ENCODE results near the gene PIP4P1. TPM values are rescaled to one million over a fixed set of nuclear protein-coding genes. Genes with fewer than 3 reads are reported as not detected.
"Not testable (repeated sequence)": the region's sequence is repeated elsewhere in the genome, so short reads cannot be mapped to it uniquely, and the experiment has no call there.

Gene PIP4P1
- total and polyA plus RNA-seq, 2 of the 8 experiments (the other 6 are each of a cell fraction or from before 2014, with no cell fraction given) = 29.5 to 60.0 TPM

DNA sequence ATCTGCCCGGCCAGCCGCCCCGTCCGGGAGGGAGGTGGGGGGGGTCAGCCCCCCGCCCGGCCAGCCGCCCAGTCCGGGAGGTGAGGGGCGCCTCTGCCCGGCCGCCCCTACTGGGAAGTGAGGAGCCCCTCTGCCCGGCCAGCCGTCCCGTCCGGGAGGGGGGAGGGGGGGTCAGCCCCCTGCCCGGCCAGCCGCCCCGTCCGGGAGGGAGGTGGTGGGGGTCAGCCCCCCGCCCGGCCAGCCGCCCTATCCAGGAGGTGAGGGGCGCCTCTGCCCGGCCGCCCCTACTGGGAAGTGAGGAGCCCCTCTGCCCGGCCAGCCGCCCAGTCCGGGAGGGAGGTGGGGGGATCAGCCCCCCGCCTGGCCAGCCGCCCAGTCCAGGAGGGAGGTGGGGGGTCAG lies 45.0 kb upstream of the PIP4P1 start:
- H4K20me1 ChIP-seq (replicated peaks in 1 of 2; ENCODE audit: control insufficient read depth in 1 of 2, insufficient read depth in 2 of 2, low read length in 2 of 2); H3K4me1 ChIP-seq (replicated peaks in 1 of 4; ENCODE audit: control insufficient read depth in 3 of 4, insufficient read depth in 4 of 4, low read length in 3 of 4); H4K5ac ChIP-seq (ENCODE audit: insufficient read length, low read depth, low read length); H3K14ac ChIP-seq (ENCODE audit: insufficient read length); H3K79me2 ChIP-seq (ENCODE audit: control insufficient read depth in 1 of 2, insufficient read depth in 2 of 2, low read length in 2 of 2); H3K27me3 ChIP-seq (replicated peaks in 1 of 4; ENCODE audit: control insufficient read depth in 3 of 4, extremely low read depth in 1 of 4, insufficient read depth in 3 of 4, low read length in 3 of 4); H2BK5ac ChIP-seq (ENCODE audit: low read depth, low read length); H3K9me3 ChIP-seq (ENCODE audit: insufficient read depth in 2 of 2, low read depth in 1 of 2, low read length in 1 of 2); DNase-seq (ENCODE audit: low read depth in 1 of 2, low spot score in 2 of 2); H4K8ac ChIP-seq (ENCODE audit: extremely low read depth, insufficient read depth, low read length); POLR2A ChIA-PET (ENCODE audit: partially characterized antibody); H3K4me2 ChIP-seq (ENCODE audit: insufficient read depth in 1 of 2, low read depth in 2 of 2, low read length in 2 of 2); H2BK12ac ChIP-seq (ENCODE audit: low read depth, low read length); H3K23me2 ChIP-seq (ENCODE audit: low read depth, low read length); H3K18ac ChIP-seq (ENCODE audit: extremely low read depth, low read length); H4K91ac ChIP-seq (replicated peaks; ENCODE audit: insufficient read length, low read length); H2AFZ ChIP-seq (ENCODE audit: low read length); H2BK20ac ChIP-seq (ENCODE audit: low read length); H3K27ac ChIP-seq (ENCODE audit: low read depth, low read length); H3K4ac ChIP-seq (replicated peaks; ENCODE audit: insufficient read length, low read depth, low read length); FAIRE-seq; H2BK120ac ChIP-seq (replicated peaks; ENCODE audit: low read depth, low read length); H3K4me3 ChIP-seq (ENCODE audit: extremely low read depth in 1 of 4, insufficient read depth in 2 of 4, low read depth in 3 of 4, low read length in 4 of 4); H3K23ac ChIP-seq (ENCODE audit: insufficient read length); H2AK5ac ChIP-seq (ENCODE audit: low read depth, low read length); H3K36me3 ChIP-seq (ENCODE audit: control insufficient read depth in 2 of 4, insufficient read depth in 4 of 4, low read length in 3 of 4); H3K56ac ChIP-seq (replicated peaks; ENCODE audit: insufficient read length, low read depth, low read length); H3K79me1 ChIP-seq (ENCODE audit: low read depth, low read length); H2BK15ac ChIP-seq (ENCODE audit: low read length); CTCF ChIA-PET (ENCODE audit: partially characterized antibody); H3K9ac ChIP-seq (replicated peaks in 1 of 4; ENCODE audit: extremely low read depth in 1 of 4, low read depth in 3 of 4, low read length in 3 of 4): not testable (repeated sequence)
- no CpG with 5 or more reads among the region's 30 CpGs for WGBS, 2 experiments (ENCODE audit: extremely low coverage in 1 of 2, insufficient coverage in 1 of 2, insufficient read length in 1 of 2, insufficient replicate concordance in 2 of 2, low coverage in 1 of 2, low lambda C conversion rate in 2 of 2, missing lambda C conversion rate in 1 of 2)
